Adipocyte (in vitro differentiated cells): ENCODE measurements around the gene VRK1.
A peak's percentile ranks its signal among the peaks of the same experiment; 100 is the strongest.

Source experiments
- DNase-seq: peaks from one replicate; pipeline ENCODE4 v3.0.0-alpha.2; 2015; ENCODE audit warnings: low read depth
- H3K27me3 ChIP-seq: replicated peaks from 2 replicates; pipeline ENCODE4 v1.7.0; 2013; ENCODE audit warnings: mild to moderate bottlenecking, low read length, moderate library complexity; ENCODE audit not compliant: control insufficient read depth, insufficient read depth
- H3K36me3 ChIP-seq: 2 replicates; pipeline ENCODE4 v1.7.0; 2013; ENCODE audit warnings: low read length, mild to moderate bottlenecking, moderate library complexity; ENCODE audit not compliant: control insufficient read depth, insufficient read depth, severe bottlenecking
- H3K4me1 ChIP-seq: 2 replicates; pipeline ENCODE4 v1.7.0; 2013; ENCODE audit warnings: mild to moderate bottlenecking, low read length, moderate library complexity; ENCODE audit not compliant: control insufficient read depth, insufficient read depth
- H3K4me3 ChIP-seq: 2 replicates; pipeline ENCODE4 v1.7.0; 2013; ENCODE audit warnings: mild to moderate bottlenecking, low read length, moderate library complexity
- H3K9ac ChIP-seq: 2 replicates; pipeline ENCODE4 v1.7.0; 2013; ENCODE audit warnings: mild to moderate bottlenecking, low read length, moderate library complexity
- H3K9me3 ChIP-seq: 2 replicates; pipeline ENCODE4 v1.7.0; 2013; ENCODE audit warnings: mild to moderate bottlenecking, low read length, moderate library complexity; ENCODE audit not compliant: control insufficient read depth

VRK1 gene

GRCh38 chr14:96805956-96806355, 8.8 kb downstream of the VRK1 start:
- Histone ChIP-seq H3K9ac (no peak overlapping the region), H3K27me3 (no peaks in the 10 kb centered on the region), H3K9me3 (no peaks in the 10 kb centered on the region), H3K36me3 (no peaks in the 10 kb centered on the region), H3K4me1 (peaks cover 21% of the 10 kb centered on the region), H3K4me3 (no peak overlapping the region)
- DNase-seq = no peak

DNA sequence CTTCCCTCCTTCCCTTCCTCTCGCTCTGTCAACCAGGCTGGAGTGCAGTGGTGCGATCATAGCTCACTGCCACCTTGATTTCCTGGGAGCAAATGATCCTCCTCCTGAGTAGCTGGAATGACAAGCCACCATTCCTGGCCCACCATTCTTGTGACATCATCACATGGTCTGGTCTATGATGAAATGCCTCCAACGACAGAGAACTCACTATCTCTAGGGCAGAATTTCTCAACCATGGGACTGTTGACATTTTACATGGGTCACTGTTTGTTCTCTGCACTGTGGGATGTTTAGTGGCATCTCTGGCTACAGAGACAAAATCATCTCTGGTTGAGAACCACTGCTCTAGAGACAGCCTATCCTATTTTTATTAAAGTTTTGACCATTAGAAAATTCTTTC, 9.7 kb downstream of the VRK1 start:
- Histone ChIP-seq H3K9me3 (no peaks in the 10 kb centered on the region), H3K27me3 (no peaks in the 10 kb centered on the region), H3K9ac (no peak overlapping the region), H3K4me3 (no peak overlapping the region), H3K4me1 (peaks cover 26% of the 10 kb centered on the region), H3K36me3 (no peaks in the 10 kb centered on the region)
- DNase-seq = no peak

DNA sequence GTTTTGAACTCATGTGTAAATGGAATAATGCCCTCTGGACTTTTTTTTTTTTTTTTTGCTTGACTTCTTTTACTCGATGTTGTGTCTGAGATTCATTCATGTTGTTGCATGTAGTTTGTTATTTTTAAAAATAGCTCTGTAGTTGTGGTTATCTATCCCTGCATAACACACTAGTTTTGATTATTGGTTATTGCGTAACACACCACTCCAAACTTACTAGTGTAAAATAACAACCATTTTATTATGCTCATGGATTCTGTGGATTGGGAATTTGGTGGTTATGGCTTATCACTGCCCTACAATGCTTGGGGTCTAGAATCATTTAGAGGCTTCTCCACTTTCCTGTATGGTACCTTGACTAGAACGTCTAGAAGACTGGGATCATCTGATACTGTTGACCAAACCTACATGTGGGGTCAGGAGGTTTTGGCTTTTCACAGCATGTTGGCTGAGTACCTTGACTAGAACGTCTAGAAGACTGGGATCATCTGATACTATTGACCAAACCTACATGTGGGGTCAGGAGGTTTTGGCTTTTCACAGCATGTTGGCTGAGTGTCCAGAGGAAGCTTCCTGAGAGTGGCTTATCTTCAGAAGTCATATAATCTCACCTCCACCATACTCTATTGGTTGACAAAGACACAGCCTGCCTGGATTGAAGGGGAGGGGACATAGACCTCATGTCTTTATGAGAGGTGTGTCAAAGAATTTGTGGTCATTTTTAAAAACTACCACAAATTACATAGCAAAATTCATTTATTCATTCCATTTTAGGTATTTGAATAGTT, 11.6 kb downstream of the VRK1 start:
- Histone ChIP-seq H3K4me1 (peaks cover 26% of the 10 kb centered on the region), H3K36me3 (no peaks in the 10 kb centered on the region), H3K9me3 (no peaks in the 10 kb centered on the region), H3K9ac (no peak overlapping the region), H3K4me3 (no peak overlapping the region), H3K27me3 (no peaks in the 10 kb centered on the region)
- no peak for DNase-seq

DNA sequence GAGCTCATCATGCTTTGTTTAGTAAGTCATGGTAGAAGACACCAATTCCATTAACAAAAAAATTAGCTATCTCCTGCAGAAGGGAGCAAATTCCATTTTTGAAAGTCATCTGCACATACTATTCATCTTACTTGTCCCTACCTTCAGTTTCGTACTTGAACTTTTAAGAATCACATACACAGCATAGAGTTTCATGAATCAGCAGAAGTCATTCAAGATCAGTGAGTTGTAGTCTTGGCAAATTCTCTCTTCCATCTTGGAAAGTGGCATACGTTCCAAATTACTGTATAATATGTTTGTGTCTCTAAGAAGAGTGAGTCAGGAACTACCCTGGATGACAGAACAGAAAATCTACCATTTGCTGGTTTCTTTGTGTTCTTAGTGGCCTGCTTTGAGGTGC, 14.1 kb downstream of the VRK1 start:
- Histone ChIP-seq H3K9me3 (no peaks in the 10 kb centered on the region), H3K4me1 (peaks cover 7% of the 10 kb centered on the region), H3K36me3 (no peaks in the 10 kb centered on the region), H3K9ac (no peak overlapping the region), H3K4me3 (peak overlapping the region; percentile 16), H3K27me3 (no peaks in the 10 kb centered on the region)
- peak; percentile 4 for DNase-seq

GRCh38 chr14:96811985-96812667, 14.9 kb downstream of the VRK1 start:
- Histone ChIP-seq H3K4me3 (no peak overlapping the region), H3K36me3 (no peaks in the 10 kb centered on the region), H3K9me3 (no peaks in the 10 kb centered on the region), H3K27me3 (no peaks in the 10 kb centered on the region), H3K4me1 (peaks cover 6% of the 10 kb centered on the region), H3K9ac (no peak overlapping the region)
- no peak for DNase-seq

- Histone ChIP-seq H3K4me1 (peaks cover 6% of the 10 kb centered on the region), H3K4me3 (no peak overlapping the region), H3K9me3 (no peaks in the 10 kb centered on the region), H3K9ac (no peak overlapping the region), H3K36me3 (no peaks in the 10 kb centered on the region), H3K27me3 (no peaks in the 10 kb centered on the region)
- DNase-seq = no peak
Observed at GRCh38 chr14:96816281-96816680, 19.1 kb downstream of the VRK1 start.

GRCh38 chr14:96817750-96818666, 20.8 kb downstream of the VRK1 start:
- no peak for DNase-seq
- H3K36me3 ChIP-seq = no peaks in the 10 kb centered on the region

DNA sequence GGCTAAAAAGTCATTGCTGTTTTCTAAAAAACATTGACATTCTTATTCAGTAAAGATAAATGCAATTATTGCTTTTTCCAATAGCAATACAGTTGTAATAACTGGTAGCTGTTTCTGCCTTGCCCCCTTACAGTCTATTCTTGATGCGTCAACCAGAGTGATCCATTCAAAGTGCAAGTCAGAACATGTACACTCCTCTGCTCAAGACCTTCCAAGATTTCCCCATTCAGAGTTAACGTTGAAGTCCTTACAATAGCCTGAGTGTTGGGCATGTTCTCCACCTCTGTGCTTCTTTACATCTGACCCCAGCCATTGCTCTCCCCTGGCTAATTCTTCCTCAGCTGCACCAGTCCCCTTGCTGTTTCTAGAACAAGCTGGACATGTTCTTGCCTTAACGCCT, 24.3 kb downstream of the VRK1 start:
- no peaks in the 10 kb centered on the region for H3K27me3 ChIP-seq
- H3K9ac ChIP-seq = no peak overlapping the region
- DNase-seq = no peak
- no peaks in the 10 kb centered on the region for H3K9me3 ChIP-seq
- no peaks in the 10 kb centered on the region for H3K36me3 ChIP-seq
- peaks cover 23% of the 10 kb centered on the region for H3K4me1 ChIP-seq
- H3K4me3 ChIP-seq = no peak overlapping the region

More at GRCh38 chr14:96817750-96818666, 20.8 kb downstream of the VRK1 start:
- no peak overlapping the region for H3K4me3 ChIP-seq
- no peaks in the 10 kb centered on the region for H3K27me3 ChIP-seq
- H3K9ac ChIP-seq = no peak overlapping the region
- no peaks in the 10 kb centered on the region for H3K4me1 ChIP-seq
- no peaks in the 10 kb centered on the region for H3K9me3 ChIP-seq

GRCh38 chr14:96823652-96824051, 26.5 kb downstream of the VRK1 start:
- DNase-seq = no peak
- Histone ChIP-seq H3K36me3 (no peaks in the 10 kb centered on the region), H3K4me1 (peaks cover 26% of the 10 kb centered on the region), H3K27me3 (no peaks in the 10 kb centered on the region), H3K4me3 (peak overlapping the region; percentile 43), H3K9ac (no peak overlapping the region), H3K9me3 (no peaks in the 10 kb centered on the region)

GRCh38 chr14:96824283-96824682, 27.1 kb downstream of the VRK1 start:
- Histone ChIP-seq H3K27me3 (no peaks in the 10 kb centered on the region), H3K4me3 (peak overlapping the region; percentile 43), H3K9me3 (no peaks in the 10 kb centered on the region), H3K9ac (peak overlapping the region; percentile 33), H3K36me3 (no peaks in the 10 kb centered on the region), H3K4me1 (peaks cover 26% of the 10 kb centered on the region)
- DNase-seq = peak; percentile 7

DNA sequence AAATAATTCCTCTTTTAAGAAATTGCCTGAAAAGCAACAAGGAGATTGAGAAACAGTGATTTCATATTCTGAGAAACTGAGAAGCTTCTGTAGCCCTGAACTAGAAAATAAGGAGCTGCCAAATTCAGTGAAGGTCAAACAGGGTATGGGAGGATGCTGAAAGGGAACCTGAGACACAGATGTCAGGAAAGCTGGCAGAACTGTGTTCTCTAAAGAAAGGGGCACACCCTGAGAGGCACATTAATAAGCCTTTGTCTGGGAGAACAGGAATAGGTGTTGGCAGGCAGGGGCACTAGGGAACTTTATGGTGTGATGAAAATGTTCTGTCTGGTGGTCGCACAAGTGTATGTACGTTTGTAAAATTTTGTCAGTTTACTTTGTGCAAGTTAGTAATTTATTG, 29.6 kb downstream of the VRK1 start:
- peaks cover 26% of the 10 kb centered on the region for H3K4me1 ChIP-seq
- H3K9ac ChIP-seq = no peak overlapping the region
- H3K9me3 ChIP-seq = no peaks in the 10 kb centered on the region
- H3K36me3 ChIP-seq = no peaks in the 10 kb centered on the region
- DNase-seq = no peak
- H3K4me3 ChIP-seq = no peak overlapping the region
- H3K27me3 ChIP-seq = no peaks in the 10 kb centered on the region
